ENCODE results near the gene ZCRB1.
"Not testable (repeated sequence)": the region's sequence is repeated elsewhere in the genome, so short reads cannot be mapped to it uniquely, and the experiment has no call there.

ZCRB1 gene
- total RNA-seq = 30.4 to 46.4 (median 32.0) reads per million in 4 experiments

GRCh38 chr12:42325653-42326474 is at the start of gene ZCRB1, which contains the start of gene PPHLN1:
Gene ZCRB1, minus strand, starts transcription at chr12:42326094. Its CDS starts 1,992 bp downstream, at chr12:42324102.
Gene PPHLN1, plus strand, starts transcription at chr12:42326167. Its CDS starts 9,736 bp downstream, at chr12:42335903.
- DNase-seq = peak; percentile 69

DNA sequence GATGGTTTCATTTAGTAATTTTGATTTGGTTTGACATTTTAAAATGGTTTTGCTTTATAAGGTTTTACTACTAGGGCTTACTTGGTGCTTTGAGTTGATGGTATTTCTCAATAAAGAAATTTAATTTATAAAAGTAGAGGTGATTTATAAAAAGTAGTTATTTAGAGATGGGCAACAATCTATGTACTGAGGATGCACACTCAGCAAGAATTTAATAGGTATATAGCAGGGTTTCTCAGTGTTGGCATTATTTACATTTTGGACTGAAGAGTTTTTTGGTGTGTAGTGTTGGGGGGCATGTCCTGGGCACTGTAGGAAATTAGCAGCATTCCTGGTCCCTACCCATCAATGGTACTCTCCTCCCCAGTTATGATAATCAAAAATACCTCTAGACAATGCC is 47.8 kb upstream of the ZCRB1 start:
- no peak for DNase-seq

DNA sequence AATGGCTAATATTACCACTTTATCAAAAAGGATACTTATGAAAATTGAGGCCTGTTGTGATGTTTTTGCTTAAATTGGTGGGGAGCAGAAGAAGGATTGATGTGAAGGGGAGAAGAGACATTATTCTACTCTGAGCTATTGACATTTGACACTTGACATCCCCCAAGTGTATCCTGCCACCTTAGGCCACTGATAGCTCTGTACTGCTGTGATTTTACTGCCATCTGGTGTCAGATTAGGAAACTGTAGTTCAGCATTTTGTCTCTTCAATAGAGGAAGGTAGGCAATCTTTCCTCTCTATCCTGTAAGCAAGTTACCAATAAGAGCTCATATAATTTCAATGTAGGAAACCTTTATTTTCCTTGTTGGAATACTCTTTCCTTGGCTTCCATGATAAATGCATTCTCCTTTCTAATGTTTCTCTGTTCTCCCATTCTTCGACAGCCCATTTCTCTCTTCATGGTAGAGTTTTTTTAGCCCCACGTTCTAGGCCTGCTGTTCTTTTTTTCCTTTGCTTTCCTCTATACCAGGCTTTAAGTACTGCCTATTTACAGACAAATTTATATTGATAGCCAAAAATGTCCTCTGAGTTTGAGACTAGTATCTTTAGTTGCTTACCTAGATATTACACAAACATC is 46.4 kb upstream of the ZCRB1 start:
- no peak for DNase-seq

DNA sequence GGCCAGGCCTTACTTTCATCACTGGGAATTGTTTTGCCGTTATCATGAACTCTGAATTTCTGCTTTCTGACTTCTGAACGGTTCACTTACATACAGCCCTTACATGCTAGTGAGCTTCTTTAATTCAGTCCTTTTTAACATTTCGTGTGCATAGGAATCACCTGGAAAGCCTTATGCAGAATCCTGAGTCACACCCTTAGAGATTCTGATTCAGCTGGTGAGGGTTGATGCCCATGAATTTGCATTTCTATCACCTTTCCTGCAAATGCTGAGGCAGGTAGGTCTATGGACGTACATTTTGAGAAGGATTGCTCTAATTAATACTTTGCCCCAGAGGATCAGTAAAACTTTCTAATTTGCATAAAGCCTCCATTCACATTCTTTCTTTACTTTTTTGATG is 44.1 kb upstream of the ZCRB1 start:
- no peak for DNase-seq

DNA sequence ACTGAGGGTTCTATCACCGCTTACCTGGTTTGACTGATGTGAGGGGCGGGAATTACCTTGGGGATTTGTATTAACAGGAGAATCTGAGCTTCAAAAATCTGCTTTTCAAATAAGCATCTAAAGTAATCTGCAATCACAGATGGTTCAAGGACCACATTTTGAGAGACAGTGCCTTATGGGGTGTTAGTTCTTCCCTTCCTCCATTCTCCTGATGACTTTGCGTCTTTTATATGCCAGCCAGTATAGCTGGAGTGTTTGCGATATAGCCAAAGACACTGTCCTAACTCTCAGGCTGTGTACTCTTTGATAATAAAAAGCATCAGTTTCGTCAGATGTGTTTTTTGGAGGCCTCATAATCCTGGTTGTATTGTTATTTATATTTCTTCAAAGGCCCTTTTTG is 39.6 kb upstream of the ZCRB1 start:
- no peak for DNase-seq

GRCh38 chr12:42364692-42365091 is 38.8 kb upstream of the ZCRB1 start:
- DNase-seq = no peak

DNA sequence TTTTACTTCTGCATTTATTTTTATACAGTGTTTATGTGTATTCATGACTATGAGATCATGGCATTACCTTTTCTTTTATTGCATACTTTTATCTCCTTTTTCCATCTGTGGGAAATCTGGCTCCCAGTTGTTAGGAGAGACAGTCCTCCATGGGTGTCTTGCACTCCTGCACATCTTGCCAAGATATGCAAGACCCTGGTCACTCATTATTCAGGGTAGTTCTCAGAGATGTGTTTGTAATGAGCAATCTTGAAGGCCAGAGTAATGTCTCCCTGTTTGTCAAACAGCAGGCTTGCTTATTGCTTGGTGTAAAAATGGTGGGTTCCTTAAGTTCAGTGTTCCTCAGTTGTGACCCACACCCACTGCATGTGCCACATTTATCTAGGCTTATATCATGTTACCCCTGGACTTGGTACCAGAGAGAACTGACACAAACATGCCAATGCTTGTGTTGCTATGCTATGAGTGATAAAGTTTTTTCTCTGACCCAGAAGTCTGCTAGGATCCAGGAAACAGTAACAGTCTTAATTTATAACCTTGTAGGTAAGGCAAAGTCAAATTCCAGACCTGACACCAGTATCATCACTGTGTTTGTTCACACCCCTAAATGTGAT is 36.9 kb upstream of the ZCRB1 start:
- no peak for DNase-seq

- DNase-seq = no peak
Observed at GRCh38 chr12:42361909-42362646, 36.2 kb upstream of the ZCRB1 start.

- DNase-seq = no peak
Observed at GRCh38 chr12:42360747-42361403, 35.0 kb upstream of the ZCRB1 start.

- no peak for DNase-seq
Observed at GRCh38 chr12:42356344-42356743, 30.4 kb upstream of the ZCRB1 start.

DNA sequence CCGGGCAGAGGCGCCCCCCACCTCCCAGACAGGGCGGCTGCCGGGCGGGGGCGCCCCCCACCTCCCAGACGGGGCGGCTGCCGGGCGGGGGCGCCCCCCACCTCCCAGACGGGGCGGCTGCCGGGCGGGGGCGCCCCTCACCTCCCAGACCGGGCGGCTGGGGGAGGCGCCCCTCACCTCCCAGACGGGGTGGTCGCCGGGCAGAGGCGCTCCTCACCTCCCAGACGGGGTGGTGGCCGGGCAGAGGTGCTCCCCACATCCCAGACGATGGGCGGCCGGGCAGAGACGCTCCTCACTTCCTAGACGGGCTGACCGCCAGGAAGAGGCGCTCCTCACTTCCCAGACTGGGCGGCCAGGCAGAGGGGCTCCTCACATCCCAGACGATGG is 24.1 kb upstream of the ZCRB1 start:
- DNase-seq = not testable (repeated sequence)

GRCh38 chr12:42349119-42350020 is 23.5 kb upstream of the ZCRB1 start:
- not testable (repeated sequence) for DNase-seq

DNA sequence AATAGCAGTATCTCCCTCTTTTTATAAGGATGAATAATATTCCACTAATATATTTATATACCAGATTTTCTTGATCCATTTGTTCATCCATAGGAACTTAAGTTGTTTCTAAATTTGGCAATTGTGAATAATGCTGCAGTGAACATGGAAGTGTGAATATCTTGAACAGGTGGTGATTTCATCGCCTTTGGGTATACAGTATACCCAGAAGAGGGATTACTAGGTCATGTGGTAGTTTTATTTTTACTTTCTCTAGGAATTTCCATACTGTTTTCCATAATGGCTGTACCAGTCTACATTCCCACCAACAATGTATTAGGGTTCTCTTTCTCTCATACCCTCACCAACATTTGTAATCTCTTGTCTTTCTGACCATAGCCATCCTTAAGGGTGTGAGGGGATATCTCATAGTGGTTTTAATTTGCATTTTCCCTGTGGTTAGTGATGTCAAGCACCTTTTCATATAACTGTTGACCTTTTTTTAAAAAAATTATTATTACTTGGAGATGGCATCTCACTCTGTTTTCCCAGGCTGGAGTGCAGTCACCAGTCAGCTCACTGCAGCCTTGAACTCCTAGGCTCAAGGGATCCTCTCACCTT is 20.6 kb upstream of the ZCRB1 start:
- DNase-seq = no peak

GRCh38 chr12:42343721-42344120 is 17.8 kb upstream of the ZCRB1 start:
- DNase-seq = no peak

- no peak for DNase-seq
Observed at GRCh38 chr12:42342028-42342427, 16.1 kb upstream of the ZCRB1 start.

DNA sequence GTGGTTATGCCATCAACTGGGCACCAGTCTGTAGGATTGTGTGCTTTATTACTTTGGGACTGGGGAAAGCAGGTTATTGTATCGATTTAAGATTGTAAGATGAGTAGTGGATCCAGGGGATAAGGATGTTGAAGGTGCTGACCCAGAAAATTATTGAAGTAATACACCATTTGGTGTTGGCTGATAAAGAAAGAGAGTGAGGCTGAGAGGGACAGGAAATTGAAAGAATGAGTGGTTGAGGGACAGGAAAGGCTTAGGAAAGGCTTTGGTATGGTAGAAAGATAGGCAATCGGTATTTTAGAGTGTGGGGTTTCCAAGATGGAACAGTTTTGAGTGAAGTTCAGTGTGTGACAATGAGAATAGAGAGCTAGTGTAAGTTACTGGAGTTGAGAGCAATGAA is 12.4 kb upstream of the ZCRB1 start:
- no peak for DNase-seq

GRCh38 chr12:42336286-42336685 is 10.4 kb upstream of the ZCRB1 start:
- DNase-seq = no peak

- no peak for DNase-seq
Observed at GRCh38 chr12:42332301-42333285, 6.7 kb upstream of the ZCRB1 start.

DNA sequence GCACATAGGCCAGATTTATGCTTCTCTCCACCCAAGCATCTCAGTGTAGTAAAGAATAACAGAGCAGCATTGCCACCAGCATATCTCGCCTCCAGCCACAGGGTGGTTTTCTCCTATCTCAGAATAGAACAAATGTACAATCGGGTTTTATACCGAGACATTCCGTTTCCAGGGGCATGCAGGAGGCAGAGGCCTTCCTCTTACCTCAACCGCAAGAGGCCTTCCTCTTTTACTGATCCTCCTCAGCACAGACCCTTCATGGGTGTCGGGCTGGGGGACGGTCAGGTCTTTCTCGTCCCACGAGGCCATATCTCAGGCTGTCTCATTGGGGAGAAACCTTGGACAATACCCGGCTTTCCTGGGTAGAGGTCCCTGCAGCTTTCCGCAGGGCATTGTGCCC is 4.2 kb upstream of the ZCRB1 start:
- not testable (repeated sequence) for DNase-seq

DNA sequence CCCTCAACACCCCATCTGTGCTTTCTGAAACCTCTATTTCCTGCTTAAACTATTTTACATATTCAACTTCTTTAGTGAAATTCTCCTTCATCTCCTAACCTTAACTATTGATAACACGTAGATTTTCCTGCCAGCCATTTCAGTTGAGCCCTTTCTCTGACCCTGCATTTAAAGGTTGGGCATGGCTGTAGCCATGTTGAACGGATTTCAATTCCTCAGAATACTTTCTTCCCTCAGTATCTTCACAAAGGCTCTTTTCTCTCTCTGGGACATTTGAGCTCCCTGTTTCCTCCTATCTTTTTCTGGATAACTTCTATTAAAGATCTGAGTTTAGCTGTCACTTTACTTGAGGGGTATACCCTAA is 1.3 kb upstream of the ZCRB1 start:
- no peak for DNase-seq
